ENCODE measurements around the gene EGFR. TPM values are rescaled to one million over a fixed set of nuclear protein-coding genes. Genes with fewer than 3 reads are reported as not detected.

EGFR gene
- total and polyA plus RNA-seq, 5 donors from 2014 or later = not detected

DNA sequence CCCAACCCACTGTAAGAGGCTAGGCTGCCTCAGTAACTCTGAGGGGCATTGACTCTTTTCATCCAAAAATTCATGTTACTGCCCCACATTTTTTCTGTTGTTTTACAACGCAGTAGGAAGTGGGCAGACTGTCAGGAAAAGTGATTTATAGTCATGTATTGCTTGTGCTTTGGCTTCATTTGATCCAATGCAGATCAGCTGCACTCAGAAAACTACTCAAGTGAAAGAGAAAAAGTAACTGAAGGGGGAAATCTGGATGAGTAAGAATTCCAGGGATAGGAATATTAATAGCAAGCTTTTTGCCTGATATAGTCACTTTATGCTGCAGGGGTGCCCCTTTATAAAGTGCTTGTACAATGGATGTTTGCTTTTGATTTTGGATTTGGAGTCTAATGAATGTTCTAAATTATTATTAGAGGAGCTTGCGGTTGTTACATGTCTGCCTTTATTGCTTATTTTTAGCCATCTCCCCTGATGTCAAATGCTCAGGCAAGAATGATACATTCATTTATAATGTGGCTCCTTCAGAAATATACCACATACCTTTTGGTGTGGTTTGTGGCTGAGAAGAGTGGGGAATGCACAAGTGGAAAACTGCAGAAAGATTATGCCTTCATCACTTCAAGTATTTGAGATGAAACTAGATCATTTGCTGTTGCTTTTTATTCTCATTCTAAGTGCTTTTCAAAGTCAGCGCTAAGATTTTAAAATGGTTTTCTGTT is 86.1 kb downstream of the EGFR start:
- Mint-ChIP-seq H3K36me3 (no peaks in the 10 kb centered on the region), H3K27ac (no peak overlapping the region), H3K27me3 (peaks cover 15% of the 10 kb centered on the region), H3K4me1 (no peaks in the 10 kb centered on the region), H3K4me3 (no peak overlapping the region), H3K9me3 (no peaks in the 10 kb centered on the region)
- no peak overlapping the region for H3K4me3 ChIP-seq (ENCODE audit: low read depth, low read length)
- no peaks in the 10 kb centered on the region for H3K4me1 ChIP-seq (ENCODE audit: control insufficient read depth, insufficient read depth, low read length, poor library complexity, severe bottlenecking)
- no peak overlapping the region for H3K27ac ChIP-seq (ENCODE audit: insufficient read depth, low read length, poor library complexity, severe bottlenecking)
- DNase-seq (no peak), ATAC-seq (ENCODE audit: low read depth in 2 of 2) (no peak)
- no peaks in the 10 kb centered on the region for H3K36me3 ChIP-seq (ENCODE audit: control insufficient read depth, insufficient read depth, low read length)
- no peaks in the 10 kb centered on the region for H3K9me3 ChIP-seq (ENCODE audit: control insufficient read depth in 2 of 2, low read length in 2 of 2)
- peaks cover 3% of the 10 kb centered on the region for H3K27me3 ChIP-seq (ENCODE audit: control insufficient read depth, insufficient read depth, low read length)

DNA sequence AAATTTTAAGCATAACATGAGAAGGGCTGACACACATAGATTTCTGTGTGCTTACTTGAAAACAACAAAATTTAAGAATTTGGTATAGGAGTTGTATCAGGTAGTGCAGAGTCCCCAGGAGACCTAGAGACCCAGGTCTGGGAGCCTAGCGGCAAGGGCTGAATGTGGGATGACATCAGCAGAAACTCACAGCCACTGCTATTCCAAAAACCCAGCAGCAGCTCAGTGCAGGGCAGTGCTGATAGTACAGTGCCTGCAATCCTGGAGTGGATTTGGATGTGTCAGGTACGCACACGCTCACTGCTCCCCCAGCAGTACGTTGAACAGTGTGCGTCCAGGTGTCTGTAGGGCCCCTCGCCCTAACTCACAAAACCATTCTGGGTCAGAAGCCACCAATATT is 87.1 kb downstream of the EGFR start:
- Histone ChIP-seq H3K9me3 (ENCODE audit: control insufficient read depth in 2 of 2, low read length in 2 of 2) (no peaks in the 10 kb centered on the region), H3K4me1 (ENCODE audit: control insufficient read depth, insufficient read depth, low read length, poor library complexity, severe bottlenecking) (no peaks in the 10 kb centered on the region), H3K27ac (ENCODE audit: insufficient read depth, low read length, poor library complexity, severe bottlenecking) (no peak overlapping the region), H3K27me3 (ENCODE audit: control insufficient read depth, insufficient read depth, low read length) (peaks cover 3% of the 10 kb centered on the region), H3K4me3 (ENCODE audit: low read depth, low read length) (no peak overlapping the region), H3K36me3 (ENCODE audit: control insufficient read depth, insufficient read depth, low read length) (no peaks in the 10 kb centered on the region)
- Mint-ChIP-seq H3K27me3 (peaks cover 15% of the 10 kb centered on the region), H3K4me1 (no peaks in the 10 kb centered on the region), H3K9me3 (no peaks in the 10 kb centered on the region), H3K36me3 (no peaks in the 10 kb centered on the region), H3K27ac (no peak overlapping the region), H3K4me3 (no peak overlapping the region)
- DNase-seq (no peak), ATAC-seq (ENCODE audit: low read depth in 2 of 2) (no peak)

DNA sequence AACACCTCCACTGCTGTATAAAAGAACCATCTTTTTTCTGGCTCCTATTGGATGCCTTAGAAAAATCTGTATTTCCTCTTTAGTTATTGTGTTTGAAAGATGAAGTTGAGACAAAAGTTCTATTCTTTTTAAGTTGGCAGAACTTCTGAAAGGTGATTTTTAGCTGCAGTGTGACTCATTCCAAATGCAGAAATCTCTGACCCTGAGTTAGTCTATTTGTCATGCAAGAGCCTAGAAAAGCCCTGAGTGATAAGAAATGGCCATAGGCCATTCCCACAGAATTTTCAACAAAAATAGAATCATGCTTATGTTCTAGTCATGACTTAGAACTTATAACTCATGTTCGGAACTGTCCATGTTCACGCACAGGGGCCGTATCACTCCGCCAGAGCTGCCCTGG is 89.1 kb downstream of the EGFR start:
- Histone ChIP-seq H3K27me3 (ENCODE audit: control insufficient read depth, insufficient read depth, low read length) (peaks cover 3% of the 10 kb centered on the region), H3K36me3 (ENCODE audit: control insufficient read depth, insufficient read depth, low read length) (no peaks in the 10 kb centered on the region), H3K4me3 (ENCODE audit: low read depth, low read length) (no peak overlapping the region), H3K9me3 (ENCODE audit: control insufficient read depth in 2 of 2, low read length in 2 of 2) (no peaks in the 10 kb centered on the region), H3K27ac (ENCODE audit: insufficient read depth, low read length, poor library complexity, severe bottlenecking) (no peak overlapping the region), H3K4me1 (ENCODE audit: control insufficient read depth, insufficient read depth, low read length, poor library complexity, severe bottlenecking) (no peaks in the 10 kb centered on the region)
- Mint-ChIP-seq H3K27me3 (peaks cover 15% of the 10 kb centered on the region), H3K27ac (no peak overlapping the region), H3K4me1 (no peaks in the 10 kb centered on the region), H3K9me3 (no peaks in the 10 kb centered on the region), H3K4me3 (no peak overlapping the region), H3K36me3 (no peaks in the 10 kb centered on the region)
- no peak for DNase-seq
- ATAC-seq (ENCODE audit: low read depth in 2 of 2) = no peak

DNA sequence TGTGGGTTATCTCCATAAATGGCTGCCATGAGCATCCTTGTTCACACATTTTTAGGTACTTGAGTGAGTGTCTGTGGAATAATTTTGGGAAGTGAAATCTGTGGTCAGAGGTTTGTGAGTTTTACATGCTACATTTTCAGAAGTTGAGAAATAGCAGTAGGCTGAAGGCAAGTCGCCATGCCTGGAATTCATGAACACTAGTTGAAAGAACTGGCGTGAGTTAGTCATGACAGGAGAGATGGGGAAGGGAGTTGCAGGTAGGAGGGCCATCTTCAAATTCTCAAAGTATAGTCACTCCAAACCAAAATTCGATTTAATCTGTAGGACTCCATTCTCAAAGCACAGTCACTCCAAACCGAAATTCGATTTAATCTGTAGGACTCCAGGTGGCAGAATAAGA is 89.6 kb downstream of the EGFR start:
- Mint-ChIP-seq H3K27me3 (peaks cover 11% of the 10 kb centered on the region), H3K4me1 (no peaks in the 10 kb centered on the region), H3K4me3 (no peak overlapping the region), H3K27ac (no peak overlapping the region), H3K9me3 (no peaks in the 10 kb centered on the region), H3K36me3 (no peaks in the 10 kb centered on the region)
- Histone ChIP-seq H3K36me3 (ENCODE audit: control insufficient read depth, insufficient read depth, low read length) (no peaks in the 10 kb centered on the region), H3K27ac (ENCODE audit: insufficient read depth, low read length, poor library complexity, severe bottlenecking) (no peak overlapping the region), H3K9me3 (ENCODE audit: control insufficient read depth in 2 of 2, low read length in 2 of 2) (no peaks in the 10 kb centered on the region), H3K4me1 (ENCODE audit: control insufficient read depth, insufficient read depth, low read length, poor library complexity, severe bottlenecking) (no peaks in the 10 kb centered on the region), H3K27me3 (ENCODE audit: control insufficient read depth, insufficient read depth, low read length) (peaks cover 3% of the 10 kb centered on the region), H3K4me3 (ENCODE audit: low read depth, low read length) (no peak overlapping the region)
- DNase-seq (no peak), ATAC-seq (ENCODE audit: low read depth in 2 of 2) (no peak)

DNA sequence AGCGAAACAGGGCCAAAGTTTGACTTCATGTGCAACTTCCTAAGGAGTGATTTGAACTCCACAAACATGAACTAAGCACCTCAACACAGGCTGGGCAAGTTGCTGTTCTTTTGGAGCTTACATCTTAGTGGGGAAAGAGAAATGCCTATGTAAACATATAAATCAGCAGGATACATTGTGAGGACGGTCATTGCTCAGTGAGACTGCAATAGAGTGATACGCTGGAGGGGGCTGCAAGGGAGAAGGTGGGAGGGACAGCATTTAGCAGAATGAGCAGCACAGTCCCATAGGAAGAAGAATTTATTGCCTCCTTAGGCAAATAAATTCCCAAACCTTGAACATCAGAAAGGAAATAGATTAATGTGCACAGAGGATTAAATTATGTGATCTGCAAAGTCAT is 90.0 kb downstream of the EGFR start:
- ATAC-seq (ENCODE audit: low read depth in 2 of 2) (no peak), DNase-seq (no peak)
- peaks cover 3% of the 10 kb centered on the region for H3K27me3 ChIP-seq (ENCODE audit: control insufficient read depth, insufficient read depth, low read length)
- Mint-ChIP-seq H3K9me3 (no peaks in the 10 kb centered on the region), H3K4me3 (no peak overlapping the region), H3K36me3 (no peaks in the 10 kb centered on the region), H3K27me3 (peaks cover 7% of the 10 kb centered on the region), H3K4me1 (no peaks in the 10 kb centered on the region), H3K27ac (no peak overlapping the region)
- H3K27ac ChIP-seq (ENCODE audit: insufficient read depth, low read length, poor library complexity, severe bottlenecking) = no peak overlapping the region
- no peaks in the 10 kb centered on the region for H3K4me1 ChIP-seq (ENCODE audit: control insufficient read depth, insufficient read depth, low read length, poor library complexity, severe bottlenecking)
- no peak overlapping the region for H3K4me3 ChIP-seq (ENCODE audit: low read depth, low read length)
- no peaks in the 10 kb centered on the region for H3K9me3 ChIP-seq (ENCODE audit: control insufficient read depth in 2 of 2, low read length in 2 of 2)
- H3K36me3 ChIP-seq (ENCODE audit: control insufficient read depth, insufficient read depth, low read length) = no peaks in the 10 kb centered on the region

DNA sequence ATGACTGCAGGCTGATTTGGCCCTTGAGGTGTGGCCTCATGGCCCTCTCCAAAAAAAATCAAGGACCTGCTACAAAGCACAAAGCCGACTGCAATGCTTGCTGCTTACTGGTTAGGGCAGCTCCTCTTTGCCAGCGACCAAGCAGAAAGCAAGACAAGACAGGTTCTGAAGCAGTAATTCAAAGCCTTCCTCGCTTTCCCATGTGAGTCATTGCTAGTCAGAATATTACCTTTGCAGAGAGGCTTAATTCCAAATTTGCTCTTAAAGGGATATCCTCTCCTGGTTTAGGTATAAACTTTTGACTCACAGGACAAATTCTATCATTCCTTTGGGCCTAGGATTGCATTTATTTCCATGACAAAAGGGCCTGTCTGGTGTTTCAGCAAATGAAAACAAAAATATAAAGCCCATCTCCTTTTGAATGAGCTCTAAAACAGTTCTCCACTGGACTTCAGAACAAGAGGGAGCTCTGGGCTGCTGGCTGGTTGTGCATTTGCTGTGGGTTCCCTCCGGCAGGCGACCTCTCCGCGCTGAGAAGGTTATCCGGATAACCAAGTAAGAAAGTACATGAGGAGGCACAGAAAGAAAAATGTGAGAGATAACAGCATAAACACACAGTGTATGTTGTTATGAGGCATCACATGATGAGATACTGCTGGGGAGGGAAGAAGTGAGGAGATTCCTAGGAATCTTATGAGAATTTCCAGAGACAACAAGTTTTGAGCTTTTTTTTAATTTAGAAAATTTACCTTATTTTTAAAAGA is 90.8 kb downstream of the EGFR start:
- Histone ChIP-seq H3K4me1 (ENCODE audit: control insufficient read depth, insufficient read depth, low read length, poor library complexity, severe bottlenecking) (no peaks in the 10 kb centered on the region), H3K9me3 (ENCODE audit: control insufficient read depth in 2 of 2, low read length in 2 of 2) (no peaks in the 10 kb centered on the region), H3K4me3 (ENCODE audit: low read depth, low read length) (no peak overlapping the region), H3K36me3 (ENCODE audit: control insufficient read depth, insufficient read depth, low read length) (no peaks in the 10 kb centered on the region), H3K27me3 (ENCODE audit: control insufficient read depth, insufficient read depth, low read length) (peaks cover 3% of the 10 kb centered on the region), H3K27ac (ENCODE audit: insufficient read depth, low read length, poor library complexity, severe bottlenecking) (no peak overlapping the region)
- ATAC-seq (ENCODE audit: low read depth in 2 of 2) (no peak), DNase-seq (no peak)
- peaks cover 5% of the 10 kb centered on the region for H3K27me3 Mint-ChIP-seq
- H3K27ac Mint-ChIP-seq = no peak overlapping the region
- H3K4me3 Mint-ChIP-seq = no peak overlapping the region
- H3K4me1 Mint-ChIP-seq = no peaks in the 10 kb centered on the region
- H3K9me3 Mint-ChIP-seq = no peaks in the 10 kb centered on the region
- no peaks in the 10 kb centered on the region for H3K36me3 Mint-ChIP-seq

DNA sequence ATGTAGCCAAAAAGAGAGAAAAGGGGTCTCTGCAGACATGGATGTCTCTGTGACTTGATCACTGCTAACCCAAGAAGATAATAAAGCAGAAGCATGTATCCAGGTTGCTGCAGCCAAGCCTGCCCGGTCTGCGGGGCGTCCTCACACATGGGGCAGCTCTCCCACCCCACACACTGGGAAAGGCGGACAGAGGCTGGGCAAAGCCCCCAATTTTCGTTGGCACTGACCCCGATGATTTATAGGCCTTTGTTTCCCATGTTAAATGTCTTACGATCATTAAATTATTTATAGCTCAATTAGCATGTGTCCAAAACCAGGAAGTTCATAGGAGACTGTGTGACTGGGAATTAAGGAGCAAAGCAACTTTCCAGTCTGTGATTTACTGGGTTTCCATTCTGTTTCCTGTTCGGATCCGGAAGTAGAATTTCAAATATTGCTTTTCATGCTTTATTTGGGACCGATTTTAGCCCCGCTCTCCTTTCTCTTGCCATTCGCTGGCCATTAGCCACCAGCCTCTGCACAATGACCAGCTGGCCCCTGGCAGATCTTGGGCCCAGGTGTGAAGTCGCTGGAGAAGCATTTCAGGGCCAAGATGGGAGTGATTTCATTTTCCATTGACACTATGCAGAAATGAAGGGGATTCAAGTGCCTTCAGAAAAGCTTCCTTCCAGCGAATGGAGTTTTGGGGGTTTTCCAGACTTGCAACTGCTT is 91.6 kb downstream of the EGFR start:
- no peaks in the 10 kb centered on the region for H3K36me3 ChIP-seq (ENCODE audit: control insufficient read depth, insufficient read depth, low read length)
- H3K27ac ChIP-seq (ENCODE audit: insufficient read depth, low read length, poor library complexity, severe bottlenecking) = no peak overlapping the region
- Mint-ChIP-seq H3K27ac (no peak overlapping the region), H3K4me1 (no peaks in the 10 kb centered on the region), H3K9me3 (no peaks in the 10 kb centered on the region), H3K27me3 (peaks cover 5% of the 10 kb centered on the region), H3K36me3 (no peaks in the 10 kb centered on the region), H3K4me3 (no peak overlapping the region)
- H3K9me3 ChIP-seq (ENCODE audit: control insufficient read depth in 2 of 2, low read length in 2 of 2) = no peaks in the 10 kb centered on the region
- DNase-seq = no peak
- peaks cover 3% of the 10 kb centered on the region for H3K27me3 ChIP-seq (ENCODE audit: control insufficient read depth, insufficient read depth, low read length)
- no peak for ATAC-seq (ENCODE audit: low read depth in 2 of 2)
- H3K4me3 ChIP-seq (ENCODE audit: low read depth, low read length) = no peak overlapping the region
- no peaks in the 10 kb centered on the region for H3K4me1 ChIP-seq (ENCODE audit: control insufficient read depth, insufficient read depth, low read length, poor library complexity, severe bottlenecking)

Measured in CD4-positive, CD25-positive, alpha-beta regulatory T cell (primary cell).